ENCODE data around the gene WIPI1. TPM values are rescaled to one million over a fixed set of nuclear protein-coding genes. Genes with fewer than 3 reads are reported as not detected.

The WIPI1 gene
- polyA plus RNA-seq, 4 donors, result 21.8 to 24.4 (median 22.7) TPM

DNA sequence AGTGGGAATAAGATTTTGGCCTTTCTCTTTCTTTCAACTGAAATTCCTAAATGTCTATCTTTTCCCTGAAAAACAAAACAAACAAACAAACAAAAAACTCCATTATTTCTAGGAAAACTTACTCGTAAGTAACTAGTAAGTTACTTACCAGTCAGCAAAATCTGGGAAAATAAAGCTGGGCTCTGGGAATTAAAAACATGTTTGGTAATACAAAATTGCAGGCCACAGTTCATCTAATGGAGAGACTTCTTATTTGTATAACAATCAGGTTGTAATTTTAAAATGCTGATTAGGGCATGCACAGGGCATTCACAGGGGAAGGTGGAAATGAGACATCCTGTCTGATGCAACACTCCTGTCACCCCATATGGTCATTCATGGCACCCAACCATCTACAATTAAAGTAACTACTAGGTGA is 3.8 kb upstream of the WIPI1 start:
- DNase-seq (ENCODE audit: low read depth in 4 of 4, low spot score in 3 of 4), result no peak

DNA sequence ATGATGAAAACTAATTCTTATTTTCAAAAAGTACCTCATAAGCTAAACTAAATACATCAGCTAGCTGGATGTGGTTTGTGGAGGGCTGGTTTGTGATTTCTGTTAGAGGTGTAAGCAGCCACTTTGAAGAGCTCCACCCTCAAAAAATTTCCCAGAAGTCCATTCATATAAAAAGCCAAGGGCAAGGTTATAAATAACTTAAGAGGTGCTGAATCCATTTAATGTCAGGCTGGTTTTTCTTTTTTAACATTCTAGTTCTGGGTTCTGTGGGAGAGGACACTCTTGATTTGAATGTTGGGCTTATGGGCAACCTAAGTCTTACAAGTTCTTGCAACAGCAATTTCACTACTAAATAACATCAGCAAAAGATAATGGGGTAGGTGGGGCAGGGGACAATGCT is 3.4 kb upstream of the WIPI1 start:
- no peak for DNase-seq (ENCODE audit: low read depth in 4 of 4, low spot score in 3 of 4)

DNA sequence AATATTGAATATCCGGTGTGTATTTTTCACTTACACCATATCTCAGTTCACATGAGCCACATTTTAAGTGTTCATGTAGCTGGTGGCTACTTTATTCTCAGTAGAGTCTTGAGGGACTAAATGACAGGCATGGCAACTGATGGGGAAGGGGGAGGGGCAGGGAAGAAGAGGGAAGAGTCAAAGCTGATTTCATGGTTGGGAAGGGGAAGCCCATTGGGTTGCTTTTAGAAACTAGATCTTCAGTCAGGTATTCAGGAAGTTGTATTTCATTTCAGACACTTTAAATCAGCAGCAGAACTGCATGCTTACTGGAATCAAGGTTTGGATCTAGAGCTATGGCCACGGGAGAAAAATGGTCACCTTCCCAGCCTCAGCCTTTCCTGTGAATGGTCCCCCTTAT is 2.9 kb upstream of the WIPI1 start:
- DNase-seq (ENCODE audit: low read depth in 4 of 4, low spot score in 3 of 4), result no peak

DNA sequence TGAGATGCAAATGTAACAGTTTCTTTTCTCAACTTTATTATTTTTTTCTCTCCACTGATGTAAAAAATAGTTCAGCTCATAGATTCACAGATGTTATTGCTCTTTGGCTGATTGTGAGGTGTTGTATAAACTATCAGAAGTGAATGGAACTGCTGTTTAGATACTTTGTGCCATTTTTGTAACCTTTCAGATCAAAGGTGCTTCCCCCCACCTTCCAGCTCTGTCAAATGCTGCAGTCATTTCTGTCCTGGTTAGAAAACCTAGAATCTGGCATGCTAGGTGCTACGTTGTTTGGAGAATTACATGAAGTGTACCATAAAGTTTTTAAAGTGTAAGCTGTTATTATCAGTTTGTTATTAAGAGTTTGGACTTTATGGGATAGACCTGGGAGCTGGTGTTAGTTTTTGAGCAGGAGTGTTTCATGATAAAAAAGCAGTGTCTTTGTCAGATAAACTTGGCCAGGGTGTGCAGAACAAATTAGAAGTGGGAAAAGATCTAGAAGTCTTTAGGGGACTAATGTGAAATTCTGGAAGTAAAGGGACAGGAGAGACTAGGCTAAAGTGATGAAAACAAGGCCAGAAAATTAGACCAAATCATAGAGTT is 1.8 kb upstream of the WIPI1 start:
- DNase-seq (ENCODE audit: low read depth in 4 of 4, low spot score in 3 of 4), result no peak

DNA sequence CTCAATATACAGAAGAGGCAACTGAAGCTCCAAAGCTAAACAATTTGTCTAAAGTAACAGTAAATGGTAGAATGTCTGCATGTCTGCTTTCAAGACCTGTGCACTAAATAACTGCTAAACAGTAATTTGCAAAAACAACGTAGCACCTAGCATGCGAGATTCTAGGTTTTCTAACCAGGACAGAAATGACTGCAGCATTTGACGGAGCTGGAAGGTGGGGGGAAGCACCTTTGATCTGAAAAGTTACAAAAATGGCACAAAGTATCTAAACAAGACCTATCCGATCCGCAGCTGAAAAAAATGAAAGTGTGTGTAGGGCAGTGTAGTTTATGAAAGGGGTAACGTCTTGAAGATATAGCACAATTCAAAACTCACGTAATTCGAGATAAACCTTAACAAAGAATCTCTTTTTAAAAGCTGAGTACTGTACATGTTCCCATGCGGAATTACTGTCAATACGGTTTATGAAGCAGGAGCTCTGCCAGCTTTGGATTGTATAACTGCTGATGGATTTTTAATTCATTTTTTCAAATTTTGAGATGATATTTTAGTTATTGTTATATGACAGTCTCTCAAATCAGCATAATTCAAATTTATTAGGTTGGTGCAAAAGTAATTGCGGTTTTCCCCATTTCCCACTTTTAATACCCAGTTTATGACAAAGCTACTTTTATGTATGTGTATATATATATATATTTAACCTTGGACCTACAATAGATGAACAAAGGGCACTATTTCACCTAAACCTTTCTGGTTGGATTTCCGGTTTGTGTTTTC is 1.2 kb upstream of the WIPI1 start:
- DNase-seq (ENCODE audit: low read depth in 4 of 4, low spot score in 3 of 4), result no peak

DNA sequence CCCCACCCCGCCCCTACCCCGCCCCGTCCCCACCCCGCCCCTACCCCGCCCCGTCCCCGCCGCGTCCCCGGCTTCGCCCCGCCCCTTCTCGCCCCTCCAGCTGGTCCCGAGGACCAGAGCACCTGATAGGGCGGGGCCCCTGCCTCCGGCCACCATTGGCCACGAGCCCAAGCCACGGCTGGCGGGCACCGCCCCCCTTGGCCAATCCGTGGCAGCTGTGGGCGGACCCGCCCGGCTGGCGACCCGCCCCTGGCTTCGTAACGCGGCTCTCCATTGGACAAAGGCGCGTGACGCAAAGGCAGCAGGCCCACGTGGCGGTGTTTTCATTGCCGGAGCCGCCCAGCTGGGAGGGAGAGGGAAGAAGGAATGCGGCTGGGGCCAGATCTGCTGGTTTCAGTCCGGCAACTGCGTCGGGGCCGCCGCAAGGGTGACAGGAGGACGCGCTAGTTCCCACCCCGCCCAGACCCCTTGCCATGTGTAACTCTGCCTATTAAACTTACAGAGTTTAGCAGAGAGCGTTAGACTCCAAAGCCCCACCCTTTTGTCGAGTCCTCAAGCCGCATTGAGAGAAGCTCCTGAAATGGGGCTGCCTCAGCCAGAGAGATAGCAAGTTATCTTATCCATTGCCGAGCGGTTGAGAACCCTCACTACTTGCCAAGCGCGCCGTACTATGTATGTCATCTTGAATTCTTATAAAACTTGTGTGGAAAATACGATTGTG is 403 bp upstream of the WIPI1 start:
- peak; percentile 94 to 96 (median 95) for DNase-seq (ENCODE audit: low read depth in 4 of 4, low spot score in 3 of 4)

DNA sequence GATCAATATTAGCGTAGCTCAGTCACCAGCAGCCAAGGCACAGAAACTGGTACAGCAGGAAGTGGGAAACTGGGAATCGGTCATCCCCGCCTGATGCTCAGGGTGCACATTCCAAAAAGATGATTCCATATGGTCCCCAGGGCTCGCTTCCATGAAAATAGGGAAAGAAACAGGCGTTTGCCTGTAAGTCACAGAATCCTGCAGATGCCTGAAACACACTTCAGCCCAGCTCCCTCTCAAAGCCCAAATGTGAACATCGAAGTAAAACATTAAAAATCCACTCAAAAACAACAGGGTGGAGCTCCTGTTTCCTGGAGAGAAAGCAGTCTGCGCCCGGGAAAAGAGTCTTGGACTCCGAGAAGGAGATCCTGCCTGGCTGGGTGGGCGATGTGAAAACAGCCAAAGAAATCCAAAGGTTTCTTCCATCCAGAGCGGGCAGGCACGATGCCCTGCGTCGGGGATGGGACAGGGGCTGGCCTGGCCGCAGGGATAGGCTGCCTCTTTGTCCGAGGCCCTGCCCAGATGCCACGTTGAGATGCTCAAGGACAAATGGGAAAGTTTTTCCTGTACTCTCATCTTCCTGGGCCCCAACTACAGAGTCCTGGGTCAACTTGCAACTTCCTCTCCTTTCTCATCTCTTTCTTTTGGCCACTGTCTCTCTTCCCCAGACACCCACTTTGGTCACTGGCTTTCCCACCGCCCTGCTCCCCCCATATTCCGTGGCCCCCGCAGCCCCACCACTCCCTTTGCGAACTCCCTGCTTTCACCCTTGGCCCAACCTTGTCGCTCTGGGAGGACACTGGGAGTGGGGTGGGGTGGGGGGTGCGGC is 743 bp downstream of the WIPI1 start:
- DNase-seq (ENCODE audit: low read depth in 4 of 4, low spot score in 3 of 4), result peak in 3 of 4 donors; percentile 52 to 62 (median 52)

DNA sequence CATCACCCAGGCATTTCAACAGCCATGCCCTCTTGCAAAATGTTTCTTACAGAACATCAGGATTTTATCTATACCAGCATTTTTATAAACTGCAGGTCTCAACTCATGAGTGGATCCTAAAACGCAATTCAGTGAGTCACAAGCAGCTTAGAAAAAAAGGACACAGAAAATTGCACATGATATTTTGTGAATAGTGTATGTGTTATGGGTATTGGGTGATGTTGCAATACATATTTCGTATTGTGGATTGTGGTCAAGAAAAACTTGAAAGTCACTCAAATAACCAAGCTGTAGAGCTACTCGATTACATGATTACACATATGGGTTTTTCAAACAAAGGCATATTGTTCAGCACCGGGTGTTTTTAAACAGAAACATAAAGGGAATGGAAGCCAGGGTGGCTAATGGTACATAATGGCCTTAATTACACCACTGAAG is 1.4 kb downstream of the WIPI1 start:
- no peak for DNase-seq (ENCODE audit: low read depth in 4 of 4, low spot score in 3 of 4)

DNA sequence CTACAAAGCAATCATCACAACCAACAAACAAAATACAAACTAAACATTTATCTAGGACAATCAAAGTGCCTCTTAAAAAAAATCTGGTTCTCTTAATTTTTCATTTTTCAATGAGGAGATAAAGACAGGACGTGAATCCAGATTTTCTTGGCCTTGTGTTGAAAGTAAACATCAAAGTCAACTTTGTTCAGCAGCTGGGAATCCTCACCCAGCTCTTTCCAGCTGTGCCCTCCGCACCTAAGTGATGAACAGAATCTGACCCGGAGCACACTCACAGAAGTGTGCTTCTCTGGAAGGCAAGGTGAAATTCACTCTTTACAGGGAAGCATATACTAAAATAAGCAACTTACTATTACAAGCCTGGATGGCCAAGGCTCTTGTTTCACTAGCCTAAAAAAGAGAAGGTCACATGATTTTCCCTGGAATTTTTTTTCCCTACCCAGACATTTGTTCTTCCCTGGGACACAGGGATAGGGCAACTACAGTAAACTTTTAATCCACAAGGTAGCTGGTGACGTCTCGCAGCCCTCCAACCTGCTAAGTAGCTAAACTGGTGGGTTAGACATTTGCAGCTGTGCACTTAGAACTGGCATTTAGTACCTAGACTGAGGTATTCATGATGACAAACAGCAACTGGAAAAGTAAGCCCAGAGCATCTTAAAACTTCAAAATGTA is 3.2 kb downstream of the WIPI1 start:
- no peak for DNase-seq (ENCODE audit: low read depth in 4 of 4, low spot score in 3 of 4)

DNA sequence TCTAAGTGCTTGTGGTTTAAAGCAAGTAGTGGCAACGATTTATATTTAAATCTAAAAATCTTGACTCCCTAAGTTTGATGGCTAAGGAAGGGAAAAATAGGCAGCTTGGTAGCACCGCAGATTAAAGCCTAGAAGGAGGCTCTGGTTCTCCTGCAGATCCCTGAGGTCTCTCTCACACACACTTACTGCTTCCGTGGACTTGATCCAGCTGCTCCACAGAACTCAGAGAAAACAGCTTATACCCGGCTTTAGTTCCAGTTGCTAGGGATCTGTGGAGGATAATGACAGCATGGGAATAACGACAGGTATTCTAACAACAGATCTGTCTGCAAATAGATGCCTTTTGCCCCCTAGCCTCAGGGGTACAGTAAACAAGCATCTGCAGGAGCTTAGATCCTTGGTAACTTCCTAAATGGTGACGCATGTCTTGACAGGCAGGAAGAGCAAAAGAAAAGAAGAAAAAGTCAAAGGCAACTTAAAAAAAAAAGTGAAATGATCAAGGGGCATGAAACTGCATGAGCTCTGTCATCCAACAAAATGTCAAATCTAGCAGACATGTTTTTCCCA is 4.5 kb downstream of the WIPI1 start:
- DNase-seq (ENCODE audit: low read depth in 4 of 4, low spot score in 3 of 4), result no peak

DNA sequence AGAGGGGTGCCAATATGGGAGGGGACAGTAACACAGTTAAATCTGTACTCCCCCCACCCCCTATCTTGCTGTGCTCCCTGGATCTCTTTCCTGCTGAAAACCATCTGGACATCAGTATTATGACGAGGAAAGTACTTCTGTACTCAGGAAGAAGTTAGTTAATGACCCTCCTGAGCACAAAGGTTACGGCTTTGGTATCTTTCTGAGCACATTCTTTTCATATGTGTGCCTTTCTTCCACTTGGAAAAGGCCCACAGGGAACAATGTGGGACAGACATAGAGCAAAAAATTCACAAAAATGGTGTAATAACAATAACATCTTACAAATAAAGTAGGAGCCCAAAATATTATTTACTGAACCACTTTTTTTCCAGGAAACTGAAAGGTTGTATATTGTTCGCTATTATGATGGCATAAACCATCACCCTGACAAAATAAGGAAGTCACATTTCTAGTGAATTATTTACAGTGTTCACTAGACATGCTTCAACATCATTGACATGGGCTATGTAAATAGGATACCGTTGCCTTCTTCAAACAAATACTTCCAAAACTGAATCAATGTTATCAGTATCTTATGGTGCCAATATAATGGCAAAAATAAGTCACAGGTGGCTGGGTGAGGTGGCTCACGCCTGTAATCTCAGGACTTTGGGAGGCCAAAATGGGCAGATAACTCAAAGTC is 5.5 kb downstream of the WIPI1 start:
- no peak for DNase-seq (ENCODE audit: low read depth in 4 of 4, low spot score in 3 of 4)

DNA sequence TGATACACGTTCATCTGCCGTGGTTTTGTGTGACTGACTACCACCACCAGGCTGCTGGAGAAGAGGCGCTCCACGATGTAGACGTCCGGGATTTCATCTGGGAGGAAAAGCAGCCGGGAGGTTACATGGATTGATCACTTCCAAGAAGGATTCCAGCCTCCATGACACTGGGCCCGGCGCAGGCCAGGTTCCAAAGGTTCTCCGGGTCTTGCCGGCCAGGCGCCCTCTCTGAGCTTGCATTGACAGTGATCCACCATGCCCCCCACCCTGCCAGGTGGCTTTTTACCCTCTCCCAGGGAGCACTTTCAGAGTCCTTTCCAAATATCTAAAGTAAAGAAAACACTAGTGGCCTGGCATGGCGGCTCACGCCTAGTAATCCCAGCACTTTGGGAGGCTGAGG is 6.5 kb downstream of the WIPI1 start:
- DNase-seq (ENCODE audit: low read depth in 4 of 4, low spot score in 3 of 4), result no peak

DNA sequence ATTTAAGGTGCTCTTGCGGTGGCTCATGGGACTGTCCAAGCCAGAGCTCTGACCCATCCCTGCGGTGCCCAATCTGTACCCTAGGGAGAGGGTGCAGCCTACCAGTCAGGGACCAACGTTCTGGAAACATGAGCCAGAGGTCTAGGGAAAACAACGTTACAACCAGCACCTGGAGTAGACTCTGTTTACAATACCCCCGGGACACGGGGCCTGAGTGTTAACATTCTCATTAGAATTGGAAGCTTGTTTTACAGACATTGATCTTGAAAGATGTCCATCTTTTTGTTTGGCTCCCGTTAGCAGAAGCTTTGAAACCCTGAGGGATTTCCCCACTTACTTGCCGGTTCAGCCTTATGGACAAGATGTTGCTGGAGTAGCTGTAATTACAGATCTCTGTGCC is 6.9 kb downstream of the WIPI1 start:
- DNase-seq (ENCODE audit: low read depth in 4 of 4, low spot score in 3 of 4), result no peak

DNA sequence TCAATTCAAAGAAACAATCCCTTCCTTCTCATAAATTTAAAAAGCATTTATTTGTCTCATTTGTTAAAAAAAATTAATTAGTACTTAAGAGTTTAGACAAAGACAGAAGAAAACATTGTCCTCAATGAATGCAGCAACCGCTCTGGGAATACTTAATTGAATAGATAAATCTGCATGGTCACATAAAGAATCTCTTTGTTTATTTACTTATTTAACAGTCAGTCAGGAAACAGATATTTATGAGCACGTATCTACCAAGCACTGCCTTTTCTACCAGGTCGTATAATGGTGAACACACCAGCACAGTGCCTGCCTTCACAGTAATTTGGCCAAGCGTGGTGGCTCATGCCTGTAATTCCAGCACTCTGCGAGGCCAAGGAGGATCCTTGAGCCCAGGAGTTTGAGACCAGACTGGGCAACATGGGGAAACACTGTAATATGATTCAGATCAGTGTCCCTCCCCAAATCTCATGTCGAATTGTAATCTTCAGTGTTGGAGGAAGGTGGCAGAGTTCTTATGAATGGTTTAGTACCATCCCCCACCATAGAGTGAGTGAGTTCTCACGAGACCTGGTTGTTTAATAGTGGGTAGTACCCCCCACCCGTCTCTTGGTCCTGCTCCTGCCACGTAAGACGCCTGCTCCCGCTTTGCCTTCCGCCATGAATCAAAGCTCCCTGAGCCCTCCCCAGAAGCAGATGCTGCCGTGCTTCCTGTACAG is 8.1 kb downstream of the WIPI1 start:
- DNase-seq (ENCODE audit: low read depth in 4 of 4, low spot score in 3 of 4), result no peak

DNA sequence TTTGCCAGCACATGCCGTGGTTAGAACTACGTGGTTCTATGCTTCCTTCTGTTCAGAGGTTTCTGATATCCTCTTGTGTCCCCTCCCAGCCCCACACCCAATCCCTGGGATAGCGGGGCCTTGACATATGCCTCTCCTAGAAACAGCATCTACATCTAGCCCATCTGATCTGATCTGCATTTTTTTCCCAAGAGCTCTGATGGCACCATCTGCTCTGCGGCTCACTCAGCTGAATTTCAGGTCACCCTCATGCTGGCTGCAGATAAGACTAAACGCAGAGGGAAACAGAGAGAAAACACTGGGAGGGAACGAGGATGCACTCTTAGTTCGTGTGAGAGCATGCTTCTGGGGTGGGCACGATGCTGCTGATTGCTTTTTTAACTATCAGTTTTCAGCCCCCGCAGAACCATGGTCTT is 10.7 kb downstream of the WIPI1 start:
- DNase-seq (ENCODE audit: low read depth in 4 of 4, low spot score in 3 of 4), result no peak

DNA sequence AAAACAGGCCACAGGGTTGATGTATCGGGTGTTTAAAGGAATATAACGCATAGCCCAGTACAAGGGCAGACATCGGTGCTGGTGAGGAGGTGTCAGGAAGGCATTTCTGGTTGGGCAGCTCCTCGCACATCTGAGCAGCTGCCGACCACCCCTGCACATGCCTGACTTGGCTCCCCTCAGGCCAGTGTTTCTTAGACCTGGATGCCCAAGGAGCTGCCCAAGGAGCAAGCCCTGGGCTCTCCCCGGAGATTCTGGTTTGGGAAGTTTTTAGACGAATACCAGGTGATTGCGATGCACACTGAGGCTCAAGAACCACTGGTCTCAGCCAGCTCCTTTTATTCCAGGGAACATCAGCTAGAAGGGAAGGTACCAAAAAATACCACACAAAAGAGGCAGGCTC is 11.6 kb downstream of the WIPI1 start:
- no peak for DNase-seq (ENCODE audit: low read depth in 4 of 4, low spot score in 3 of 4)

DNA sequence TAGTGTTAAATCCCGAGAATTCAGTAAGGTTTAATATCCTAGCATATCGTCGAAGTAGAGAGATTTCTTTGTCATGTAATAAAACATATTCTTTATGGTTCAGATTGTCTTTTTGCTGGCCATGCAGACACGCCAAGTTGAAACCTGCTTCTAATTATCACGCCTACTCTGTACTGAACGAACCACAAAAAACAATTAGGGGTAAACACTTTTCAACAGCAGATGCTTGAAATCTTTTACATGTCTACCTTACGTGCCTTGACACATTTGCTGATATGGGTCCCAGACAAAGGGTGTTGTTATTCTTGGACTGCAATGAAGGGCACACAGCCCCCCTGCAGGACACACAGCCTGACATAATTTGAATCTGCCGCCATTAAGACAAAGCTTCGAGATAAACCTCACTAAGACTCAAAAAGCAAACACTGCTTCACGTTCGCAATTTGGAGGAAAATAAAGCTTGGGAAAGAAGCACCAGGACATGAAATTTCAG is 13.3 kb downstream of the WIPI1 start:
- DNase-seq (ENCODE audit: low read depth in 4 of 4, low spot score in 3 of 4), result no peak

DNA sequence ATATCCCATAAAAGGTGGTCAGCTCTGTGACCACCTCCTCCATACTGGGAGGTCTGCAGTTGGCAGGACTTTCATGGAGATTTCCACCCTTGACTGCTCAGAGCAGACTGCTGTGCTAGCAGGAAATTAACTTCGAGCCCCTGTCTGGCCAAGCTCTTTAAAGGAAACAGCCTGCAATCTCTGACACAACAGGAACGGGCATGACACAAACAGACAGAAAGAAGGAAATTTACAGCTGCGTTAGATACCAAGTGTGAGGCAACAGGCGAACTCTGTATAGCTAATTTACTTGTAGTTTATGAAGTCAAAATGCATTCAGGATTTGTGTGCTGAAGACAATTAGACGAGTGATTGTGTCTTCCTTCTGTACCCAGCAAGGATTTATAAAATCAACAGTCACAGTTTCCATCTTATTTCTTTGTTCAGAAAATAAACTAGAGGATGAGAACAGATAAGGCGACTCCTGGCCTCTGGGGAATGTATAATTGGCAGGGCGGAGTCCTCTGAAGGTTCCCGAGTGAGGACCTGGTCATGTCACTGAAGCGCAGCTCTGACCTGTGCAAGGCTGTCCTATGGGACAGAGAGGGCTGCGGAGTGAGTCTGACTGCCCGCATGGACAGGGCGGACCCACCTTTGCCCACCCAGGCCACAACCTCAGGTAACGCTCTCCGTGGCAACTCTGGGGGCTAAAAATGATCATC is 16.1 kb downstream of the WIPI1 start:
- no peak for DNase-seq (ENCODE audit: low read depth in 4 of 4, low spot score in 3 of 4)
